Activated CD4-positive, CD25-positive, alpha-beta regulatory T cell treated with anti-CD3 and anti-CD28 coated beads, Interleukin-2, amount 50 U/mL, for 24 hours (primary cell): Measurements from ENCODE around the gene LPA.
"Not testable (repeated sequence)": the region's sequence is repeated elsewhere in the genome, so short reads cannot be mapped to it uniquely, and the experiment has no call there.

Experiments
- ATAC-seq, 2 donors: fragments of 150-1000 bp; cut with Tn5 transposase; one replicate each; pipeline ENCODE4 v1.10.0; 2021; ENCODE audit warnings: mild to moderate bottlenecking in 1 of 2, moderate library complexity in 1 of 2

Gene LPA

GRCh38 chr6:160662842-160663241 is 1.2 kb downstream of the LPA start:
- no peak for ATAC-seq

DNA sequence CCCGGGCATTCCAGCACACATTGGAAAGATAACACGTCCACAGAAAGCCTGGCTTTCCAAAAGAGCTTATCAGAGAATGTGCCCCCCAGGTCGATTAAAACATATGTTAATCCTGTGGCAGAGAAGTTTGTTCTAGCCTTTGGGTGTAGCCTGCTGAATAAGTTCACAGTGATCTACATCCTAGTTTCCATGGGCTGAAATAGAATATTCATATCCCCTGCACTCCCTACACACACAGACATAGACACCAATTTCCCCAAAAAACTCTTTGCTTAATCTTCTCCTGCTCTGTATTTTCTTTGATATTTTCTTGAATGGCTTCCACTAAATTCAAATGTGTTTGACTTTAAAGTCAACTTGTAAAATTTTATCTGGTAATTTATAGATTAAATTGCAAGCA is 1.6 kb downstream of the LPA start:
- ATAC-seq, result no peak

DNA sequence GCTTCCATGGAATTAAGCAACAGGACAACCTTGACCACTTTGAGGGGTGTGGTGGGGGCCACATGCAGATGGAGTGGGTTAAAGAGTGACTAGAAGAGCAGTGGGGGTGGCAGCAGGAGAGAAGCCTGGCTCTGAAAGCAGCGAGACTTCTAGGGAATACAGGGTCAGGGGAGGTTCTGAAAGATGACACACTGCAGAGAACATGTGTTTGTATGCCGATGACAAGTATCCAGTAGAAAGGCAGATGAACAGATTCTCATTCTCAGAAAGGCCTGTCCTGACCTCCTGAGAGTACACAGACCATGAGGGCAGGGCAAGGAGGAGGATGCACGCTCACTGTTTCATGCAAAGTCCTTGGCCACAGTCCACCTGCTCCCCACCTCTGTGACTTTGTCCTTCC is 2.9 kb downstream of the LPA start:
- no peak for ATAC-seq

DNA sequence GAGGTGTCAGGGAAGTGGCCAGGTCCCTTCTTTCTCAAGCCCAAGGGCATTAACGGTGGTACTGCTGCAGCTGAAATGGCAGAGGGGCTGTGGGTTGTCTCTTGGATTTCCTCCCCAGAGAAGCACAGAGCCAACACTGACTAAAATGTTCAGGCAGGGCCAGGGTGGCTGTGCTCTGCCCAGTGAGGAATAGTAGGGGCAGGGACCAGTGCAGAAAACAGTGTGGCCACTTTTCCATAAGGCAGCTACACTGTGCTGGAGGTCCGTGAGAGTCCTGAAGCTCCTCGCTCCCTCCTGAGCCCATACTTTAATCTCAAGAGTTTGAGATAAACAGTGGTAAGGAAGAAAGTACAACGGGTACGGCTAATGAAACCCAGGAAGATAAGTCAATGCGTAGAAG is 4.5 kb downstream of the LPA start:
- ATAC-seq, result no peak

DNA sequence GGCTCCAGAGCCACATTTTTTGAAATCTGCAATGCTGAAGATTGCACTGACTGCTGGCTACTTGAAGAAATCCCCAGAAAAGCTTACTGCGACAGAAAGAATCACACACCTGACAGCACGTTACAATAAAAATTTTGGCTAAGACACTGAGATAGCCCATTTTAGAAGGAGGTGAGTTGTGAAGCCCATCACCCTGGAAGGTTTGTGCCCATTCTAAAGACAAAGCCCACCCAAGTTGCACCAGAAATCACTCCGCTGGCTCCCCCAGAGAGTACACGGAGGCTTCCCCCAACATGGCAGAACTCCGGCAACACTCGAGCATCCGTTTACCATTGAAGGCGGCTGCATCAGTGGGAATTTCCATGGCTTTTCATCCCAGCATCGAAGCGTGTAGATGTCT is 29.4 kb downstream of the LPA start:
- no peak for ATAC-seq

DNA sequence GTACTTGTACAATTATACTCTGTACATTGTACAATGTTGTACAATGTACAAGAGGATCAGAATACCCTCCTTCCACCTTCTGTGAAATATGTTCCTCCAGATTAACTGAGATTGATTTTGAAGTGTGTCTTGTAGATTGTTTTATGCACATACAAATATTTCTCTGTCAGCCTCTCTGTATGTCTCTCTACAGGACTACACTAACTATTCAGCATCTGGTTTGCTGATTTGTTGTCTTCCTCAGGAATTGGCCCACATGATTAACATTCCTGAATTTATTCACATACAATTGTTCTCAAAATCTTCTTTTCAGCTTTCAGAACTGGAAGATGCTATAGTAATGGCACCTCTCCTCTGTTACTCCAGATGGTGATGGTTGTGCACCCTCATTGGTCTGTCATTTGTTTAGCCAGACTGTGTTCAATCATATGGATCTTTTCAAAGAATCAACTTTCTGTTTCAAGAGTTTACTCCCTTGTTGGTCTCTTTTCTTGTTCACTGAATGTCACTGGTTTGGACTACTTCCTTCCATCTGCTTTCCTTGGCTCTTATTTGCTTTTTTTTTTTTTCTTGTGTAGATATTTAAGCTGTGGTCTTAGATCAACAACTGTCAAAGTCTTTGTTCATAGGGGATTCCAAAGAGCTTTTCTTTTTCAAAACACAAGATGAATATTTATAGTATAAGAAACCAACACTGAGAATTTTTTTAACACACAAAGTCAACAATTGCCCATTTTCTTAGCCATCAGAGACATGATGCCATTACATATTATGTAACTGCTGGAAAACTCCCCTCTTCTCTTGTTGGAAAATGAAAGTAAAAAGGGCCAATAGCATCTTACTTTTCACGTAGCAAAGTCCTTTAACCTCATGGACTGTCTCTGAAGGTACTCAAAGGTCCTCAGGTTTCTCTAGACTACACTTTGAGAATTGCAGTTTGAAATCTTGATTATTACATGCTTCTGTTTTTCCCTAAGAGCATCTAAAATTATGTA is 67.9 kb downstream of the LPA start:
- no peak for ATAC-seq

DNA sequence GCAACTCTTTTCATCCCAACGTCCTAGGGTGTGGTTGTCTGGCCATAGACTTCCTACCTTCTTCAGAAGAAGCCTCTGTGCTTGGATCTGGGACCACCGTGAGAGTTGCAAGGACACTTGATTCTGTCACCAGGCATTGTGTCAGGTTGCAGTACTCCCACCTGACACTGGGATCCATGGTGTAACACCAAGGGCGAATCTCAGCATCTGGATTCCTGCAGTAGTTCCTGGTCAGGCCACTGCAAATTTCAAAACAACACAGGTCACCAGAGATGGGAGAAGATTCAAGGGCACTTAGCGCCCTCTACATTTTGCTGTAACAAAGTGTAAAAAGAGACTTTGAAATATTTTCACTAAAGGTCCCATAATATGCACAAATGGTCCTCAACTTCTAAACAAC is 68.8 kb downstream of the LPA start:
- not testable (repeated sequence) for ATAC-seq

DNA sequence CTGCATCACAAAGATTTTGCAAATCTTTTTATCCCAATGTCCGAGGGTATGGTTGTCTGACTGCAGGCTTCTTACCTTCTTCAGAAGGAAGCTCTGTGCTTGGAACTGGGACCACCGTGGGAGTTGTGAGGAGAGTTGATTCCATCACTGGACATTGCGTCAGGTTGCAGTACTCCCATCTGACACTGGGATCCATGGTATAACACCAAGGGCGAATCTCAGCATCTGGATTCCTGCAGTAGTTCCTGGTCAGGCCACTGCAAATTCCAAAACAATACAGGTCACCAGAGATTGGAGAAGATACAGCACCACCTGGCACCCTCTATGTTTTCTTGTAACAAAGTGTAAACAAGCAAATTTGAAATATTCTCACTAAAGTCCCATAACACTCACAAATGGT is 77.7 kb downstream of the LPA start:
- no peak for ATAC-seq

DNA sequence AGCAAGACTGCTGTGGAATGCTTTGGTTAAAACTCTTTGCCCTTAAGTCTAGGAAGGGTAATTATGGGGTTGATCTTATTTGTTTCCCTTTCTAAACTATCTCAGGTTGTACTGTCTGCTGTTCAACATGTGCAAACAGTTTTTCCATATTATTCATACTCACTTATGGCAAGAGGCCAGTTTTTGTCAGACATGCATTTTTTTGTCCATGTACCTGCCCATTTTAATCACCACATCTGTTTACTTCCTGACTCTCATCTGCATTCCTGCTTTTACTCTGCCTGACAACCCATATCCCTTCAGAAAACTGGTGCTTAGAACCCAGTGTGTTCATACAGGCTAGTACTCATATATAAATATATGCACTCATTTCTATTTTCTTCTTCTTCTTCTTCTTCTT is 80.3 kb downstream of the LPA start:
- ATAC-seq, result no peak

DNA sequence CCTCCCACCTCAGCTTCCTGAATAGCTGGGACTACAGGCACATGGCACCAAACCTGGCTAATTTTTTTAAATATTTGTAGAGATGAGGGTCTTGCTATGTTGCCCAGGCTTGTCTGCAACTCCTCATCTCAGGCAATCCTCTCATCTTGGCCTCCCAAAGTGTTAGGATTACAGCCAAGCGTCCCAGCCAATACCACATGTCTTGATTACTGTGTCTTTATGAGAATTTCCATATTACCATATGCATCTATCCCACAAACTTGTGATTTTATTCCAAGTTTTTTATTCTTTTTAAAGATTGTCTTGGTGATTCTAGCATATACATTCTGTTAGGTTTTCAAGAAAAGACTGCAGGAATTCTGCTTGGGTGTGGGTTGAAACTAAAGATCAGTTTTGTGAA is 82.7 kb downstream of the LPA start:
- ATAC-seq, result no peak

DNA sequence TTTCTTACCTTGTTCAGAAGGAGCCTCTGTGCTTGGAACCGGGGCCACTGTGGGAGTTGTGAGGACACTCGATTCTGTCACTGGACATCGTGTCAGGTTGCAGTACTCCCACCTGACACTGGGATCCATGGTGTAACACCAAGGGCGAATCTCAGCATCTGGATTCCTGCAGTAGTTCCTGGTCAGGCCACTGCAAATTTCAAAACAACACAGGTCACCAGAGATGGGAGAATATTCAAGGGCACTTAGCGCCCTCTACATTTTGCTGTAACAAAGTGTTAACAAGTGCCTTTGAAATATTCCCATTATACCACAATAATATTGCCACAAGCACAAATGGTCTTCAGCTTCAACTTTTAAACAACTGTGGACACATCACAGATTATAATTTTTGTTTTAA is 85.6 kb downstream of the LPA start:
- ATAC-seq, result not testable (repeated sequence)

- ATAC-seq, result no peak
Observed at GRCh38 chr6:160573943-160574342, 90.1 kb downstream of the LPA start.

- not testable (repeated sequence) for ATAC-seq
Observed at GRCh38 chr6:160571201-160571600, 92.9 kb downstream of the LPA start.

DNA sequence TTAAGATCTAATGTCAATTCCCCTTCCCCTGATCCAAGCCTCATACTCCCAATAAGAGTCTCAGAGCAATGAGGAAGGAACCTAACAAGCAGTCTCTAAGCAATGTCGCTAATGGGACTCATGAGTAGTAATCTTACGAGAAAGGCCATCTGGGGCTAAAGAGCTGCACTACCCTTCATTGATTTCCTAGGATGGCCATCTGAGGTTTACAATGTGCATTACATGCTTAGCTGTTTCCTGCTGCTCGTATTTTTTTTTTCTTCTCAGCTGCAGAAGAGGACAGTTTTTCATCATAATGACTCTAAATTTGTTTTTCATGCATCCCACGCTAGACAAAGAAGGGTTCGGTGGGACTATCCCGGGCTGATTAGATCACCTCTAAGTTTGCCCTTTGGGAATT is 119.3 kb downstream of the LPA start:
- no peak for ATAC-seq

- ATAC-seq, result no peak
Observed at GRCh38 chr6:160535270-160535669, 128.8 kb downstream of the LPA start.

GRCh38 chr6:160534050-160534696 is 129.9 kb downstream of the LPA start:
- ATAC-seq, result peak; percentile 55 to 60

DNA sequence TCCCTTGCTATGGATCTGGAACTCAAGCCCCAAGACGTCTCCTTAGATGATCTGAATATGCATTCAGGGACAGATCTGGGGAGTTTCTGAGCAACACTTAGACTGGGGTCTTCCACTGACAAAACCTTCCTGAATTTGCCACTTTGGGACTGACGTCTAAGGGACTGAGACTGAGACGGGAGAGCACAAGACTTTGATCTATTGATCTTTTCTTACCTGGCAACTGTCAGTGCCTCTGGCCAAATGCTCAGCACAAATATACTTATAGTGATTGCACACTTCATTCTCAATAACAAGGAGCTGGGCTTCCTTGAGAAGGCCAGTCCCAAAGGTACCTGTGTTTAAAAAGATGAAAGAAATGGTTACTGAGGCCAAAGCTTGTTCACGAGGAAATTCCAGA is 131.8 kb downstream of the LPA start:
- ATAC-seq, result no peak

GRCh38 chr6:160531826-160532225 is 132.2 kb downstream of the LPA start:
- ATAC-seq, result no peak

- not testable (repeated sequence) for ATAC-seq
Observed at GRCh38 chr6:160529524-160529923, 134.6 kb downstream of the LPA start.

- ATAC-seq, result peak; percentile 35 to 55
Observed at GRCh38 chr6:160523223-160523622, 140.9 kb downstream of the LPA start.

DNA sequence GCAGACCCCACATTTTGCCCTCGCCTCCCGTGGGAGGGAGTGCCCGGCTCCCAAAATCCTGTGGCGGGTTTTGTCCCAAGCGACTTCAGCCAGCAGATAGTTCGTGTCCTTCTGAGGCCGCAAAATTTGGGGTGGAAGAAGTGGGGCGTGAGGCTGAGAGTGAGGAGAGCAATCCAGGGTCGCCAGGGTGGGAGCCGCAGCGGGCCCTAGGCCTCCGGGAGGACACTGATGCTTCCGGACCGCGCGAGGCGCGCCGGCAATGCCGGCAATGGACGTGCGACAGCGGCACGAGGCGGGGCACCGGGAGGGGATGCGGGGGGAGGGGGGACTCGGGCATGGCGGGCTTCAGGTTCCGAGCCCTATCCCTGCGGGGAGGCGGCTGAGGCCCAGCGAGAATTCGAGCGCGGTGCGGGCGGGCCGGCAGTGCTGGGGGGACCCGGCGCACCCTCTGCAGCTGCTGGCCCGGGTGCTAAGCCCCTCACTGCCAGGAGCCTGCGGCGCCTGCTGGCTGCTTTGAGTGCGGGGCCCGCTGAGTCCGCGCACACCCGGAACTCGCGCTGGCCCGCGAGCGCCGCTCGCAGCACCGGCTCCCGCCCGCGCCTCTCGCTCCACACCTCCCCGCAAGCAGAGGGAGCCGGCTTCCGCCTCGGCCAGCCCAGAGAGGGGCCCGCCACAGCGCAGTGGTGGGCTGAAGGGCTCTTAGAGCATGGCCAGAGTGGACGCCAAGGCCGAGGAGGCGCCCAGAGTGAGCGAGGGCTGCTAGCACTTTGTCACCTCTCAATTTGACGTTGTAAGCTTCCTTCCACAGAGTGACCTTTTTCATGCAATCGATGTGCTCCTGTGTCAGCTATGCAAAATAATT is 143.8 kb downstream of the LPA start:
- peak; percentile 79 to 80 for ATAC-seq

- peak; percentile 68 to 73 for ATAC-seq
Observed at GRCh38 chr6:160519603-160520042, 144.5 kb downstream of the LPA start.

- no peak for ATAC-seq
Observed at GRCh38 chr6:160519133-160519532, 144.9 kb downstream of the LPA start.
